CD4-positive, alpha-beta T cell (primary cell): ENCODE results near the gene CYP26B1. TPM values are rescaled to one million over a fixed set of nuclear protein-coding genes. Genes with fewer than 3 reads are reported as not detected.

Source experiments
- ATAC-seq: fragments of 200-7000 bp; cut with Tn5 transposase; one replicate; pipeline ENCODE4 v1.10.0; 2022; ENCODE audit warnings: mild to moderate bottlenecking; ENCODE audit not compliant: poor library complexity
- CTCF ChIA-PET: fragments of 350-600 bp; sonication (Branson Sonifier 250); formaldehyde crosslinking; loops from one replicate; lab custom pipeline; 2021; ENCODE audit warnings: antibody characterized with exemption, inconsistent platforms; lab: Charles Lee
- POLR2A ChIA-PET: fragments of 350-600 bp; sonication (Branson Sonifier 250); formaldehyde crosslinking; loops from one replicate; lab custom pipeline; 2021; ENCODE audit warnings: antibody characterized with exemption, inconsistent platforms; lab: Charles Lee
- DNase-seq, 14 experiments: peaks; one replicate each; pipeline ENCODE4 v3.0.0-alpha.2; 2013 to 2020; ENCODE audit warnings: mixed read lengths in 2 of 14
- H3K27ac ChIP-seq, 2 donors: one replicate each; pipeline versions ENCODE4 v1.5.1 to v1.7.0; 2013; ENCODE audit warnings: low read length in 2 of 2, low read depth in 1 of 2, mild to moderate bottlenecking in 1 of 2
- H3K27me3 ChIP-seq, 2 experiments: 1 replicate in 1 of 2; 2 replicates in 1 of 2; pipeline versions ENCODE4 v1.6.1 to v1.7.0; 2013; ENCODE audit warnings: low read length in 2 of 2, control low read depth in 1 of 2, mild to moderate bottlenecking in 1 of 2, moderate library complexity in 1 of 2; ENCODE audit not compliant: insufficient read depth in 2 of 2, control insufficient read depth in 1 of 2
- H3K36me3 ChIP-seq: one replicate; pipeline ENCODE4 v1.6.1; 2013; ENCODE audit warnings: low read length, control low read depth; ENCODE audit not compliant: insufficient read depth
- H3K4me1 ChIP-seq: one replicate; pipeline ENCODE4 v1.6.1; 2013; ENCODE audit warnings: low read length, control low read depth; ENCODE audit not compliant: insufficient read depth
- H3K4me3 ChIP-seq: one replicate; pipeline ENCODE4 v1.5.1; 2013; ENCODE audit warnings: mild to moderate bottlenecking, low read length, moderate library complexity
- H3K9me3 ChIP-seq, 2 experiments: 1 replicate in 1 of 2; 2 replicates in 1 of 2; pipeline versions ENCODE4 v1.6.1 to v1.7.0; 2013; ENCODE audit warnings: low read length in 2 of 2, mild to moderate bottlenecking in 2 of 2, control low read depth in 1 of 2, moderate library complexity in 1 of 2; ENCODE audit not compliant: control insufficient read depth in 1 of 2, insufficient read depth in 1 of 2
- H3K27ac Mint-ChIP-seq: one replicate; pipeline ENCODE4 v1.8.0; 2020; ENCODE audit warnings: mixed read lengths
- H3K27me3 Mint-ChIP-seq: one replicate; pipeline ENCODE4 v1.8.0; 2021; ENCODE audit warnings: mixed read lengths
- H3K36me3 Mint-ChIP-seq: one replicate; pipeline ENCODE4 v1.8.0; 2021; ENCODE audit warnings: low read depth, mixed read lengths
- H3K4me1 Mint-ChIP-seq: one replicate; pipeline ENCODE4 v1.8.0; 2021; ENCODE audit warnings: low read depth, mixed read lengths
- H3K4me3 Mint-ChIP-seq: one replicate; pipeline ENCODE4 v1.8.0; 2020; ENCODE audit warnings: mild to moderate bottlenecking, mixed read lengths
- H3K9me3 Mint-ChIP-seq: one replicate; pipeline ENCODE4 v1.8.0; 2020; ENCODE audit warnings: mixed read lengths
- CTCF ChIP-seq: fragments of 200-600 bp; IDR thresholded peaks from one replicate; pipeline ENCODE4 v1.8.0; 2022; ENCODE audit warnings: antibody characterized with exemption, mild to moderate bottlenecking
- intact Hi-C, 2 experiments: fragments of 100-400 bp; cut with DNase I in 1 of 2; cut with micrococcal nuclease in 1 of 2; formaldehyde crosslinking; loops; one replicate each; pipeline versions ENCODE4 v1.15.1 to v1.9.0; 2023 to 2025; cut with DNase I, micrococcal nuclease
- total RNA-seq, 174 experiments: library from RNA in 2 of 174; stranded (reverse) in 2 of 174; gene quantifications; one replicate each; pipeline ENCODE4 v1.2.3 and lab custom pipeline; 2021 to 2026

CYP26B1 gene
- total RNA-seq, 2 experiments from 2014 or later, result 0.05 TPM; not detected in 1

- Mint-ChIP-seq H3K4me3 (no peak overlapping the region), H3K9me3 (peaks cover 2% of the 10 kb centered on the region), H3K27me3 (peaks cover 19% of the 10 kb centered on the region), H3K27ac (no peak overlapping the region), H3K4me1 (no peaks in the 10 kb centered on the region), H3K36me3 (no peaks in the 10 kb centered on the region)
- Histone ChIP-seq H3K27ac (no peak overlapping the region), H3K4me3 (no peak overlapping the region), H3K27me3 (peaks cover 0 to 1% of the 10 kb centered on the region in 2 experiments), H3K9me3 (no peaks in the 10 kb centered on the region), H3K36me3 (no peaks in the 10 kb centered on the region), H3K4me1 (no peaks in the 10 kb centered on the region)
- POLR2A ChIA-PET, result no interaction called here
- no peak for DNase-seq
- no peak for ATAC-seq
- TF ChIP-seq CTCF, result no peak
- intact Hi-C loops, result no loop called here
- CTCF ChIA-PET, result no interaction called here
Measured at GRCh38 chr2:72165792-72166191, 18.1 kb upstream of the CYP26B1 start.

- no peak for ATAC-seq
- CTCF ChIA-PET, result no interaction called here
- TF ChIP-seq CTCF, result no peak
Measured at GRCh38 chr2:72162574-72162973, 14.9 kb upstream of the CYP26B1 start.

GRCh38 chr2:72159211-72159993 lies 11.7 kb upstream of the CYP26B1 start:
- no peak for DNase-seq
- POLR2A ChIA-PET, result no interaction called here
- H3K4me3 Mint-ChIP-seq, result no peak overlapping the region
- no peak for ATAC-seq
- Histone ChIP-seq H3K27me3 (peaks cover 4 to 12% of the 10 kb centered on the region in 2 experiments), H3K4me1 (no peaks in the 10 kb centered on the region), H3K4me3 (no peak overlapping the region), H3K36me3 (no peaks in the 10 kb centered on the region), H3K9me3 (no peaks in the 10 kb centered on the region), H3K27ac (no peak overlapping the region)
- H3K9me3 Mint-ChIP-seq, result no peaks in the 10 kb centered on the region
- intact Hi-C loops, result loop anchor here in 1 of 2 experiments (10.0 kb wide), 1 partner anchor 585 kb away; no protein-coding TSS in a partner anchor
- peaks cover 70% of the 10 kb centered on the region for H3K27me3 Mint-ChIP-seq
- TF ChIP-seq CTCF, result no peak
- CTCF ChIA-PET, result no interaction called here
- no peaks in the 10 kb centered on the region for H3K4me1 Mint-ChIP-seq
- H3K36me3 Mint-ChIP-seq, result no peaks in the 10 kb centered on the region
- no peak overlapping the region for H3K27ac Mint-ChIP-seq

More at GRCh38 chr2:72162574-72162973, 14.9 kb upstream of the CYP26B1 start:
- no peaks in the 10 kb centered on the region for H3K9me3 ChIP-seq
- H3K4me3 Mint-ChIP-seq, result no peak overlapping the region
- no peaks in the 10 kb centered on the region for H3K36me3 Mint-ChIP-seq
- intact Hi-C loops, result no loop called here
- H3K9me3 Mint-ChIP-seq, result no peaks in the 10 kb centered on the region
- H3K27me3 ChIP-seq, result peaks cover 3 to 4% of the 10 kb centered on the region in 2 experiments
- no peak overlapping the region for H3K27ac Mint-ChIP-seq
- H3K4me1 ChIP-seq, result no peaks in the 10 kb centered on the region
- H3K4me1 Mint-ChIP-seq, result no peaks in the 10 kb centered on the region
- no peak overlapping the region for H3K4me3 ChIP-seq
- H3K36me3 ChIP-seq, result no peaks in the 10 kb centered on the region
- DNase-seq, result no peak
- POLR2A ChIA-PET, result no interaction called here
- peaks cover 47% of the 10 kb centered on the region for H3K27me3 Mint-ChIP-seq
- no peak overlapping the region for H3K27ac ChIP-seq
